ENCODE measurements around the gene SCN1B. TPM values are rescaled to one million over a fixed set of nuclear protein-coding genes. Genes with fewer than 3 reads are reported as not detected.

Gene SCN1B
- total RNA-seq, 4 donors from 2014 or later: 0.26 to 5.9 (median 1.2) TPM; not detected in 1

DNA sequence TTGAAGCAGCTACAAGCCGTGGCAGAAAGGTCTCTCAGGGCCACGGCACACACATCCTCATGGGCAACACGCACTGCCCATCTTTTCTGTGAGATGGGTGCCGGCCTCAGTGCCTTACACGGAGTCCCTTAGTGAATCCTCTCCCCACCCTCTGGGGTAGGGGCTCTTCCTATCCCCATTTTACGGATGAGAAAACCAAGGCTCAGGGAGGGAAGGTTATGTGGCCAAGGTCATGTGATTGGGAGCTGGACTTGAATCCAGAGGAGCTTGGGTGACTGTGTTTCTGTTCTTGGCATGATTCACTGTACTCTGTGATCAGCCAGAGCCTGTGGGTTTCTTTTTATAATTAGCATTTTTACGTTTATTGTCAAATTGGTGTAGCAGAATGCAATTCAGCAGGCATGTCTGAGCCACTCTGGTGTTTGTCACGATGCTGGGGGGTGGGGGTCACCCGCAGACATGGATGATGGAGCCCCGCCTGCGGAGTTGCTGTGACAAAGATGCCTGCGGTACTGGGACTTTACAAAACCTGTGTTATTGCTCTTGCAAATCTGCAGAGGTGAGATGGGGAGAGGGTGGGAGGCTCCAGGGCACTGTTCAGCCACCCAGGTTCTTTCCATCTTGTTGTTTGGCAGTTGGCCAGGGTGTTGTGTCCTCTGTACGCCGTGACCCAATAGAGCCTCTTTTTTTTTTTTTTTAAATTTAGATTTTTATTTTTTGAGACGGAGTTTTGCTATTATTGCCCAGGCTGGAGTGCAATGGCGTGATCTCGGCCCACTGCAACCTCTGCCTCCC, 4.5 kb downstream of the SCN1B start:
- Histone ChIP-seq H3K36me3 (peaks cover 0 to 12% (median 0%) of the 10 kb centered on the region in 3 donors), H3K4me3 (no peak overlapping the region), H3K4me1 (peaks cover 12 to 51% (median 15%) of the 10 kb centered on the region in 3 donors), H3K27ac (no peak overlapping the region), H3K9me3 (no peaks in the 10 kb centered on the region), H3K27me3 (peaks cover 0 to 48% (median 0%) of the 10 kb centered on the region in 4 donors)
- DNase-seq: no peak
- intact Hi-C loops (cut with DNase I): no loop called here
- TF ChIP-seq POLR2A (IDR thresholded peaks at IDR 0.05): no peak
- TF ChIP-seq, protein P1, sequence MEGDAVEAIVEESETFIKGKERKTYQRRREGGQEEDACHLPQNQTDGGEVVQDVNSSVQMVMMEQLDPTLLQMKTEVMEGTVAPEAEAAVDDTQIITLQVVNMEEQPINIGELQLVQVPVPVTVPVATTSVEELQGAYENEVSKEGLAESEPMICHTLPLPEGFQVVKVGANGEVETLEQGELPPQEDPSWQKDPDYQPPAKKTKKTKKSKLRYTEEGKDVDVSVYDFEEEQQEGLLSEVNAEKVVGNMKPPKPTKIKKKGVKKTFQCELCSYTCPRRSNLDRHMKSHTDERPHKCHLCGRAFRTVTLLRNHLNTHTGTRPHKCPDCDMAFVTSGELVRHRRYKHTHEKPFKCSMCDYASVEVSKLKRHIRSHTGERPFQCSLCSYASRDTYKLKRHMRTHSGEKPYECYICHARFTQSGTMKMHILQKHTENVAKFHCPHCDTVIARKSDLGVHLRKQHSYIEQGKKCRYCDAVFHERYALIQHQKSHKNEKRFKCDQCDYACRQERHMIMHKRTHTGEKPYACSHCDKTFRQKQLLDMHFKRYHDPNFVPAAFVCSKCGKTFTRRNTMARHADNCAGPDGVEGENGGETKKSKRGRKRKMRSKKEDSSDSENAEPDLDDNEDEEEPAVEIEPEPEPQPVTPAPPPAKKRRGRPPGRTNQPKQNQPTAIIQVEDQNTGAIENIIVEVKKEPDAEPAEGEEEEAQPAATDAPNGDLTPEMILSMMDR (IDR thresholded peaks at IDR 0.05): no peak
- WGBS, 2 donors: 81 to 87% methylated on average over 10 to 12 of the region's 17 CpGs

DNA sequence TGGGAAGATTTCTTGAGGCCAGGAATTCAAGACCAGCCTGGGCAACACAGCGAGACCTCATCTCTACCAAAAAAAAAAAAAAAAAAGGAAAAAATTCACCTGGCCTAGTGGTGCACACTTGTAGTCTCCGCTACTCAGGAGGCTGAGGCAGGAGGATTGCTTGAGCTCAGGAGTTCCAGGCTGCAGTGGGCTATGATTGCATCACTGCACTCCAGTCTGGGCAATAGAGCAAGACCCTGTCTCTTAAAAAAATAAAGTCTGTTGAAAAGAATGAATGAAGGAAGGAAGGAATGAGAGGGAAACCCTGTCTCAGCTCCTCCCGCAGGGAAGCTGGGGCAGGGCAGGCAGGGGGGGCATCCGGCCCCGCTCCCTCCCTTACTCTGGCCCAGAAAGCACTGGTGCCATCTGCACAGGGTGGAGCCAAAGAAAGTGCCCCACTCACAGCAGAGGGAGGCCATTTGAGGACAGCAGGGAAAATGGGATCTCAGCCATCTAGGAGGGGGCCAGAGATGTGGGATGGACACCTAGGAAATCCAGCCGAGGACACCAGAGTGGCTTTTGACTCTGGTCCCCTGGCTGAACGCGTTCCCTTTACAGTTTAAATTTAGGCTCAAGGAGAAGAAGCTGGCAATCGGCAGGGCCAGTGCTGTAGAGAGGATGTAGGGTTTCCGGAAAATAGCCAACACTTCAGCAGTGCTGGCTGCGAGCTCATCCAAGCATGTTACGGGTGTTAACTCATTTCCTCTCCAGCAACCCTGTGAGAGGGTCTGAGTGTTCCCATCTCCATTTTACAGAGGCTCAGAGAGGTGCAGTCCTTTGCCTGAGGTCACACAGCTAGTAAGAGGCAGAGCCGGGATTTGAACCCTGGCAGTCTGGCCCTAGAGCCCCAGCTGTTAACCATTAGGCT, 7.7 kb downstream of the SCN1B start:
- Histone ChIP-seq H3K27ac (peak overlapping the region in 3 of 4 donors; percentile 46 to 88 (median 70)), H3K4me3 (no peak overlapping the region), H3K4me1 (peaks cover 25 to 49% (median 28%) of the 10 kb centered on the region in 3 donors), H3K36me3 (peaks cover 0 to 12% (median 0%) of the 10 kb centered on the region in 3 donors), H3K9me3 (no peaks in the 10 kb centered on the region), H3K27me3 (peaks cover 0 to 48% (median 0%) of the 10 kb centered on the region in 4 donors)
- intact Hi-C loops (cut with DNase I): no loop called here
- 49 to 64% methylated on average over 10 to 13 of the region's 13 CpGs for WGBS, 2 donors
- TF ChIP-seq, protein P1 (IDR thresholded peaks at IDR 0.05): no peak
- no peak for DNase-seq

DNA sequence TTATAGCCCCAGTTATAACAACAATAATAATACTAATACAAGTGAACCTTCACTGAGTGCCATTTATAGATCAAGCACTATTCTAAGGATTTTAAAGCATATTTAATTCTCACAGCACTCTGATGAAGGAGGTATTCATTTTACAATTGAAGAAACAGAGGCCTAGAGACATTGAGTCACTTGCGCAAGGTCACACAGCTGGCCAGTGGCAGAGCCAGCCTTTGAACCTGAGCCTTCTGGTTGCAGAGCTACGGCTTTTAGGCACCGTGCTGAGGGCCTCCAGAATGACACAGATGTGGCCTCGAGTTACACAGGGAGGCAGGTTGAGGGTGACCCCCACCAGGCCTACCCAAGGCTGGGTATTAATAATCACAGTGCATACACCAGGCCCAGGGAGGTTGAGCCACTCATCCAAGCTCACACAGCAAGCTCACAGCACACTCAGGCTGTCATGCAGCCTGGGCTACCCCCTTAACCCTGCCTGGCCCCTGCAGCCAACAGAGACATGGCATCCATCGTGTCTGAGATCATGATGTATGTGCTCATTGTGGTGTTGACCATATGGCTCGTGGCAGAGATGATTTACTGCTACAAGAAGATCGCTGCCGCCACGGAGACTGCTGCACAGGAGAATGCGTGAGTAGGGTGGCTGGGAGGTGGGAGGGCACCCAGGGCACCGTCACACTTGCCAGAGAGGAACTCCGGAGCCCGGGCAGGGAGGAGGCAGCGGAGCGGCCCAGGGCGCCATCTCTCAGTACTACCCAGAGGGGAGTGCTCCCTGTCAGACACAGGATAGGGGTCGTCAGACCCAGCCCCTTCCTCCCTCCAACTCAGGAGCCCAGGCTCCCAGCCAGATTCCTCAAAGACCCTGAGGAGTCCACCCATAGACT, 8.6 kb downstream of the SCN1B start:
- DNase-seq: no peak
- peaks cover 25 to 49% (median 28%) of the 10 kb centered on the region in 3 donors for H3K4me1 ChIP-seq
- intact Hi-C loops (cut with DNase I): no loop called here

DNA sequence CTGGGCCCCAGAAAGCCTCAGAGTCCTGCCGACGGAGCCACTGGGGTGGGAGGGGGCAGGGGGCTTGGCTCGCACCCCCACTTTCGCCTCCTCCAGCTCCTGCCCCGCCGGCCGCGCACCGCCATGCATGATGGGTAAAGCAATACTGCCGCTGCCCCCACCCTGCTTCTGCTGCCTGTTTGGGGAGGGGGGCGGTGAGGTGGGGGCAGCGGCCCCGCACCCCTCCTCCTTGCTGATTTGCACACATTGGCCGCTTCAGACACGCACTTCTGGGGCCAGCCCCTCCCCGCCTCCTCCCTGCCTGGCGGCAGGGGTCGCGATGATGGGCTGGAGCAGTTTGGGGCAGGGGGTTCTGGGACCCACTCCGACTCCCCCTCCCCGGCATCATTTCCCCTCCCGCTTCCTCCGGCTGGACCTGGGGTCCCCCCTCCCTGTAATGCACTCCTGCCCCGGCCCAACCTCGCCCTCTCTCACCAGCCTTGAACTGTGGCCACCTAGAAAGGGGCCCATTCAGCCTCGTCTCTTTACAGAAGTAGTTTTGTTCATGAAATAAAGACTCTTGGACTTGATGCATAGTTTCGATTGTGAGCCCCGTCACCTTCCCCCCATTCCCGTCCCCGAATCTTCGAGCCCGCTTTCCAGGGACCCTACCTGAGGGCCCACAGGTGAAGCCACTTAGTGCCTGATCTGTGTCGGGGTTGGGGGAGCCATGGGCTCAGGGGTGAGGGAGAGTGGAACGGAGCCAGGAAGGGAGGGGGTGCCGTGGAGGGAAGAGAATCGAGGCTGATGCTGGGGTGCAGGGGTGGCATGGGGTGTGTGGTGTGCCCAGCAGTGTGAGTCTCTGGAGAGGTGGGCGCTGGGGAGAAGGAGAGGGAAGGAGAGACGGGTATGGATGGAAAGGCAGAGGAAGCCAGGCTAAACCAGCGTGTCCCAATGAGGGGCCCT, 9.9 kb downstream of the SCN1B start:
- WGBS, 2 donors: 21 to 33% methylated on average over 14 to 19 of the region's 39 CpGs
- Histone ChIP-seq H3K9me3 (no peaks in the 10 kb centered on the region), H3K27me3 (peaks cover 0 to 52% (median 0%) of the 10 kb centered on the region in 4 donors), H3K4me1 (peaks cover 25 to 49% (median 28%) of the 10 kb centered on the region in 3 donors), H3K4me3 (peak overlapping the region in 2 of 4 donors; percentile 27 to 52), H3K36me3 (no peaks in the 10 kb centered on the region), H3K27ac (peak overlapping the region in 3 of 4 donors; percentile 56 to 88 (median 70))
- DNase-seq: no peak
- intact Hi-C loops (cut with DNase I): no loop called here
- TF ChIP-seq POLR2A (IDR thresholded peaks at IDR 0.05): no peak
- TF ChIP-seq, protein P1 (IDR thresholded peaks at IDR 0.05): no peak

More for the DNA sequence above, 8.6 kb downstream of the SCN1B start:
- no peak for TF ChIP-seq POLR2A (IDR thresholded peaks at IDR 0.05)
- Histone ChIP-seq H3K27ac (peak overlapping the region in 2 of 4 donors; percentile 70 to 88), H3K4me3 (no peak overlapping the region), H3K27me3 (peaks cover 0 to 48% (median 0%) of the 10 kb centered on the region in 4 donors), H3K9me3 (no peaks in the 10 kb centered on the region), H3K36me3 (peaks cover 0 to 7% (median 0%) of the 10 kb centered on the region in 3 donors)
- 33 to 66% methylated on average over 1 to 4 of the region's 17 CpGs for WGBS, 2 donors
